GM12875 (cell line): ENCODE results near the gene STEAP4.

Experiments
- H3K4me3 ChIP-seq: one replicate; pipeline ENCODE4 v1.5.1; 2011; ENCODE audit warnings: low read depth, low read length, control low read depth
- CTCF ChIP-seq: IDR thresholded peaks from 2 replicates; pipeline ENCODE4 v1.5.1; 2011; ENCODE audit warnings: low read depth, mild to moderate bottlenecking, control low read depth, inconsistent platforms, low read length, moderate library complexity, borderline replicate concordance; ENCODE audit not compliant: insufficient read depth

STEAP4 gene

GRCh38 chr7:88226201-88226600 is 80.5 kb downstream of the STEAP4 start:
- no peak overlapping the region for H3K4me3 ChIP-seq
- no peak for TF ChIP-seq CTCF

DNA sequence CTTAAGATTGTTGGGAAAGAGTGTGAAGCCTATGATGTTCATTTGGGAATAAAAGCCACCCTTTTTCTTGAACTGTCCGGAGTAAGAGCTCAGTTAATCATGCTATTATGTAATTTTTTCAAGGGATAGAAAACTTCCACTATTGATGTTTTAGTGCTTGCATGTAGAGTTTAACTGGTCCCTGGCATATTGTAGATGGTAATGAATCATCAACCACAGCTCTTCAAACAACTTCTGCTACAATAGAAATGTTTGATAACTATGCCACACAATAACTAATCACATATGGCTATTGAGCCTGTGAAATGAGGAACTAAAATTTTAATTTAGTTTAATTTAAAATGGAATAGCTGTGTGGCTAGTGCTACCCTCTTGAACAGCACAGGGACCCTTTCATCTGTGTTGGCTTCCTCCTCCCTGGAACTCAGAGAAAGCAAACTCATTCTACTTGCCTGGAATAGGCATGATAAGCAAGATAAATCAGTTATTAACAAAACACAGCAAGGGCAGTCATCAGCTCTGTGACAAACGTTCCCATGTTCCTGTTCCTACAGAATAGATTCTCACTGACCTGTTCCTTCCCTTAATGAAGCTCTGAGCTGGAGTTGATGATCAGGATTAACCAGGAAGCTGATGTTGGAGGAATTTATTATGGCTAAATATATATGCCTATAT is 82.0 kb downstream of the STEAP4 start:
- no peak overlapping the region for H3K4me3 ChIP-seq
- TF ChIP-seq CTCF, result no peak

DNA sequence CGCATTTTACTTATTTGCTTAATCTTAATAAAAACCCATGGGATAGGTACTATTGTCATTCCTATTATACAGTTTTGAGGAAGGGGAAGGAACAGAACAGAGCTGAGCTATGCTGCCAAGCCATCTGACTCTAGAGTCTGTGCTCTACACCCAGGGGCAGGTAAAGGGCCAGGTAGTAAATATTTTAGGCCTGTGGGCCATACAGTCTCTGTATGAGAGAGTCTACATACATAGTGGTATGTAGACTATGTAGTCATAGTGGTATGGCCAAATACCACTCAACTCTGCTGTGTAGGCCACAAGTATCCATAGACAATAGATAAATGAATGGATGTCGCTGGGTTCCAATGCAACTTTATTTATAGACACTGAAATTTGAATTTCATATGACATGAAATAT is 83.4 kb downstream of the STEAP4 start:
- no peak overlapping the region for H3K4me3 ChIP-seq
- no peak for TF ChIP-seq CTCF
